Measurements from ENCODE around the gene TUFT1. TPM values are rescaled to one million over a fixed set of nuclear protein-coding genes. Genes with fewer than 3 reads are reported as not detected.
A peak's percentile ranks its signal among the peaks of the same experiment; 100 is the strongest.

Gene TUFT1
- total and polyA plus RNA-seq, 9 of the 15 experiments (the other 6 are each of a cell fraction or from before 2014, with no cell fraction given): 0.54 to 2.0 (median 1.7) TPM

GRCh38 chr1:151594143-151594625 is 54.1 kb downstream of the TUFT1 start:
- Histone ChIP-seq H2AFZ (ENCODE audit: low read depth, low read length) (peak overlapping the region; percentile 70), H3K36me3 (ENCODE audit: control insufficient read depth, insufficient read depth, low read length) (no peaks in the 10 kb centered on the region), H3K27ac (ENCODE audit: extremely low read depth, low read depth, low read length) (no peak overlapping the region), H3K4me1 (replicated peaks in 1 of 2; ENCODE audit: control insufficient read depth in 2 of 2, insufficient read depth in 2 of 2, low read length in 2 of 2) (peaks cover 11 to 20% of the 10 kb centered on the region in 2 experiments), H3K9me3 (replicated peaks; ENCODE audit: control insufficient read depth, insufficient read depth, low read depth, low read length) (no peaks in the 10 kb centered on the region), H3K4me2 (ENCODE audit: insufficient read depth, low read length) (peak overlapping the region; percentile 38; the same call in 1 of the 2 replicates), H4K20me1 (replicated peaks; ENCODE audit: control insufficient read depth, insufficient read depth, low read length) (no peaks in the 10 kb centered on the region; the same call in 1 of the 2 replicates), H3K4me3 (no peak overlapping the region), H3K9ac (ENCODE audit: insufficient read depth in 1 of 2, low read depth in 2 of 2, low read length in 2 of 2) (no peak overlapping the region), H3K79me2 (ENCODE audit: control insufficient read depth, insufficient read depth, low read length) (no peaks in the 10 kb centered on the region), H3K27me3 (ENCODE audit: control insufficient read depth in 2 of 2, insufficient read depth in 2 of 2, low read length in 2 of 2) (no peaks in the 10 kb centered on the region), H3K9me1 (ENCODE audit: control insufficient read depth, insufficient read depth, low read length) (no peaks in the 10 kb centered on the region)
- CTCF ChIA-PET (ENCODE audit: low intra/inter-chr PET ratio): interaction anchor here (1.3 kb wide), 1 partner anchor 242 kb away, joined by 6 read pairs; no protein-coding TSS in a partner anchor
- DNase-seq (ENCODE audit: extremely low read depth in 1 of 4, low spot score in 3 of 4) (peak; percentile 74 to 83 (median 78)), FAIRE-seq (peak; percentile 35), ATAC-seq (peak; percentile 91)
- intact Hi-C loops (cut with micrococcal nuclease): loop anchor here (2.0 to 10.0 kb wide), 3 partner anchors 139 to 243 kb away; partner anchors contain the start of genes C2CD4D and POGZ
- WGBS (ENCODE audit: insufficient coverage, low coverage, missing lambda C conversion rate): 0% methylated on average over 12 of the region's 12 CpGs
- no TSS peak for BruUV-seq (replicated peaks)
- in situ Hi-C loops (cut with MboI): no loop called here
- POLR2A ChIA-PET: interaction anchor here (0.7 to 1.0 kb wide), 2 partner anchors 55 to 130 kb away, joined by 3 read pairs; no protein-coding TSS in a partner anchor
- TF ChIP-seq ZNF384 (IDR thresholded peaks at IDR 0.05; ENCODE audit: low read depth, low read length) (peak; percentile 87), TFE3 (CRISPR knock-in tag; IDR thresholded peaks at IDR 0.05) (no peak), AFF4 (CRISPR knock-in tag; IDR thresholded peaks at IDR 0.05) (0 out of 2 replicates have a peak, but pooled peaks have one; percentile 45), CTCF (IDR thresholded peaks at IDR 0.05 in 2 of 3, conservative IDR thresholded peaks at IDR 0.05 in 1 of 3; ENCODE audit: insufficient read depth in 2 of 3, low read depth in 1 of 3, low read length in 3 of 3) (peak; percentile 89 to 97 (median 89)), ZBTB12 (CRISPR knock-in tag; IDR thresholded peaks at IDR 0.05) (no peak), CBFA2T3 (IDR thresholded peaks at IDR 0.05) (0 out of 2 replicates have a peak, but pooled peaks have one; percentile 11), JUND (IDR thresholded peaks at IDR 0.05; ENCODE audit: borderline replicate concordance, low read depth, low read length) (peak; percentile 48; the same call in 1 of the 2 replicates), JUND (tag; IDR thresholded peaks at IDR 0.05; ENCODE audit: borderline replicate concordance, low read depth, low read length) (no peak), KLF16 (IDR thresholded peaks at IDR 0.05) (peak; percentile 50; the same call in 1 of the 2 replicates), SMC3 (conservative IDR thresholded peaks at IDR 0.05; ENCODE audit: insufficient read depth, low read depth, low read length) (peak; percentile 63), SNIP1 (IDR thresholded peaks at IDR 0.05; ENCODE audit: low read depth) (0 out of 2 replicates have a peak, but pooled peaks have one; percentile 44)

All from K562 (cell line).